ENCODE measurements around the gene NPIPB2.

The NPIPB2 gene

GRCh38 chr16:11896486-11897176 lies 45.2 kb downstream of the NPIPB2 start:
- peak; percentile 52 for DNase-seq

DNA sequence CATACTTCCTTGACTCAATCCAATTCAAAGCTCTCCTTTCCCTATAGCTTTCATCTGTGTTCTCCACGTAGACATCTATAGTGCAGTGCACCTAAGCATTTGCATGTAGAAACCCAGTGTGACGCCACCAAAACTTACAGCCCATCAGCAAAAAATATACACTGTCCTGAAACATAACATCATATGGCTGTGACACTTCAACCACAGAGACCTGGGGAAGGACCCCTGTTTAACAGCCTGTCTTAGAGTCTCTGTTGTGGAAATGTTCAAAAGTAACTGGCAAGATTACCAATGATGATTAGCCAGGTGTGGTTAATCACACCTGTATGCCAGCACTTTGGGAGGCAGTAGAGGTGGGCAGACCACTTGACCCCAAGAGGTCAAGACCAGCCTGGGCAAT lies 48.3 kb downstream of the NPIPB2 start:
- DNase-seq, result no peak

DNA sequence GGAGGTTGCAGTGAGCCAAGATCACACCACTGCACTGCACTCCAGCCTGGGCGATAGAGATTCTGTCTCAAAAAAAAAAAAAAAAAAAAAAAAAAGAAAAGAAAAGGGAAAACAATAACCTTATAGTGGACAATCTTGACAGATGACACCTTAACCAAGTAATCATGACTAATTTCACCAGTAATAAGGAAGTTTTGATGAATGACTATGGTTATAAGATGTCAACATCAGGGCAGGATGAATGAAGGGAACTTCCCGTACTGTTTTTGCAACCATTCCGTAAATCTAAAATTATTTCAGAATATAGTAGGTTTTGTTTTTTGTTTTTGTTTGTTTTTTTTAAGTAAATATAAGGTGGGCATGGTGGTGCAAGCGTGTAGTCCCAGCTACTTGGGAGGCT lies 49.1 kb downstream of the NPIPB2 start:
- DNase-seq, result no peak

- DNase-seq, result no peak
These were observed 51.4 kb downstream of the NPIPB2 start for GRCh38 chr16:11890231-11890965.

DNA sequence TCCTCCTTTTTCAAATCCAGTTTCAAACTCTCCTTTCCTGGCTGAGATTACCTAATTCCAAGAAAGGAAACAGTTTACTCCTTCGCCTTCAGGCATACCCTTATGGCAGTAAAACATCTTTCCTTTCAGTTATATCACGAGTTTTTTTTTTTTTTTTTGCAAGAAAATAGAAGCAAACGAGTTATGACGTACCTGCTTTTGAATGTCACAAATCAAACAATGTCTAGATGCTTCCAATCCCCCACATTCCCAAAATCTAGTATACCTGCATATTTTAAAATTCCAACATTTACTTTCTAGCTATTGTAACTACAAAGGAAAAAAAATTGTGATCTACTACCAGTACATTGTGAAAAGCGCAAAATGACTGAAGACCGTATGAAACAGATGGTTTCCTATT lies 55.0 kb downstream of the NPIPB2 start:
- DNase-seq, result no peak

- DNase-seq, result no peak
These were observed 57.8 kb downstream of the NPIPB2 start for GRCh38 chr16:11884035-11884434.

GRCh38 chr16:11880007-11880406 lies 61.8 kb downstream of the NPIPB2 start:
- DNase-seq, result no peak

DNA sequence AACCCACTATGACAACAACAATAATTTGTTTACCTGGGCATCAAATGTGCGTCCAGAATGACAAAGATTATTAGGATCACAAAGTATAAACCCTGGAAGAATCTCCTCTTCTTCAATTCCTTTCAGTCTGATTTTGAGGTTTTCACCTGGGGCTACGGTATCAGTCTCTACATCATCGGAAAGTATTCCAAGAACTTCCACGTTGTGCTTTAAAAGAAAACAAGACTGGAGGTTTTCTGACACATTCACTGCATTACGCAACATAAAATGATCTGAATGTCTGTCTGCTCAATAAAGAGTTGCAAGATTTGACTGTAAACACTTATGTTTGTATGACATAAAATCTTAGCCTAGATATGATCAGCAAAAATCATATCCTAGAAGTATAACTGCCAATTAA lies 64.5 kb downstream of the NPIPB2 start:
- DNase-seq, result no peak

All from NCI-H69 (cell line).